Measurements from ENCODE around the gene SCRN1. TPM values are rescaled to one million over a fixed set of nuclear protein-coding genes. Genes with fewer than 3 reads are reported as not detected.

The SCRN1 gene, protein sequence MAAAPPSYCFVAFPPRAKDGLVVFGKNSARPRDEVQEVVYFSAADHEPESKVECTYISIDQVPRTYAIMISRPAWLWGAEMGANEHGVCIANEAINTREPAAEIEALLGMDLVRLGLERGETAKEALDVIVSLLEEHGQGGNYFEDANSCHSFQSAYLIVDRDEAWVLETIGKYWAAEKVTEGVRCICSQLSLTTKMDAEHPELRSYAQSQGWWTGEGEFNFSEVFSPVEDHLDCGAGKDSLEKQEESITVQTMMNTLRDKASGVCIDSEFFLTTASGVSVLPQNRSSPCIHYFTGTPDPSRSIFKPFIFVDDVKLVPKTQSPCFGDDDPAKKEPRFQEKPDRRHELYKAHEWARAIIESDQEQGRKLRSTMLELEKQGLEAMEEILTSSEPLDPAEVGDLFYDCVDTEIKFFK
- total RNA-seq, result 62.3 and 64.1 TPM in 2 replicates

DNA sequence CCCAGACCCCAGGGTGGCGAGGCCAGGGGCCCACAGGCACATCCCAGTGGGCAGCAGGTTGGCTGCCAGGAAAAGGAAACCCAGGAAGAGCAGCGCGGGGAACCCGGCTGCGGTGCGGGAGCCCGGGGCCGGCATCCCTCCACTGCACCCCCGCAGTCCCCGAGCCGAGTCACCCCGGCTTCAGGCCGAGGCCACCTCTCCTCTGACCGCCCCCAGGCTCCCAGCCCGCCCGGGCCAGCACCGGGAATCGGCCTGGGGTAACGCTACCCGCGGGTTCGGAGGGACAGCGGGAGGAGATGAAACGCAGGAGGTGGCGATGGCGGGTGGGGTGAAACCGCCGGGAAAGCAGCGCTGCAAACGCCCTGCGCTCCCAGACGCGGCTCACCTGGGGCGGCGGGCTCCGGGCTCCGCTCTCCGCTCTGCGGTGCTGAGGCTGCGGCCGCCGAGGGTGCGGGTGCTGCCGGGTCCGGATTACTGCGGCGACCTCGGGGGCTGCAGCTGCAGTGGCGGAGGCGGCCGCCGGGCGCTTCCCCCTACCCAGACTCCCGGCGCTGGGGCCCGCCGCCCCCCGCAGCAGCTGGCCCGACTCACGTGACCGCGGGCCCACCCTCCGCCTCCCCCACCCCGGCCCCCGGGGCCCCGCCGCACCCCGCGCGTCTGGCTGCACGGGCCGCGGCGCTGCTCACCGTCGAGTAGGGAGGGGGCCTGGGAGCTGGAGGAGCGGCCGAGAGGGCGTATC is at the start of gene SCRN1:
Gene SCRN1 (minus strand): TSS at position 545 of the 739 bp plus-strand sequence. CDS start 20,734 bp downstream, outside the sequence.
- peak; percentile 25 to 63 for DNase-seq (ENCODE audit: low read depth in 2 of 2)

DNA sequence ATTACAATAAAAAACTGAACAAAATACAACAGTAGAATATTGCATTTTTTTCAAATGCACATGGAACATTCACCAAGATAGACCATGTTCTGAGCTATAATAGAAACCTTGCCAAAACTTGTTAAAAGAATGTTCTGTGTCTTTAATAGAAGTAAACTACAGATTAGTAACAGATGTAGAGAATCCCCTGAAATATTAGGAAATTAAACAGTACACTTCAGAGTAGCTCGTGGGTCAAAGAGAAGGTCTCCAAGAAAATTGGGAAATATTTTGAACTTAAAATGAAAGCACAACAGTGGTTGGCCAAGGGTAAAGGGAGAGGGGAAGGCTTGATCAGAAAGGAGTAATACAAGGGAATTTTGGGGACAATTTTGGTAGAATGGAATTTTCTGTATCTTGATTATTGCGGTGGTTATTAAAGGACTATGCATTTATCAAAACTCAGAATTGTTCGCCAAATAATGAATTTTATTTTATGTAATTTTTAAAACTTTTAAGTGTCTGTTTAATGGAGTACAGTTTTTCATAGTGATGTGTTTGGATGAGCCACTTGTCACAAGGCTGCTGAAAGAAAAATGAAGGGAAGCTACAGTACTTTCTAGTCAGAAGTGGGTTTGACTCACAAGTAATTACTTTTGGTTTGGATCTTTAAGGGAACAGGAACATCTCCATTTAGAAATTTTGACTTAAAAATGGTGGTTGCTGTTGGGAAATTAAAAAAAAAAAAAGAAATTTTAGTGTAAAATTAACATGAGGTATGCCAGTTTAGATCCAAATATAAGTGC is 48.8 kb upstream of the SCRN1 start:
- no peak for DNase-seq (ENCODE audit: low read depth in 2 of 2)

DNA sequence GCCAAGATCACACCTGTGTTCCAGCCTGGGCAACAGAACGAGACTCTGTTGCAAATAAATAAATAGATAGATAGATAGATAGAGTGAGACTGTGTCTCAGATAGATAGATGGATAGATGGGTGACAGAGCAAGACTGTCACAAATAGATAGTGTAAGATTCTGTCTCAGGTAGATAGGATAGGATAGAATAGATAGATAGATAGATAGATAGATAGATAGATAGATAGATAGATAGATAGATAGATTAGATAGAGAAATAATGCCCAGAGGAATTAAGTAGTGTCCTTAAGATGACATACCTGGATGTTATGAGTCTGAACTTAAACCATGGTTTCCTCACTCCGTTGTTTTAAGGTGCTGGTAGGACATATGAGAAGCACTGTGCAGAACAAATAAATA is 46.6 kb upstream of the SCRN1 start:
- DNase-seq (ENCODE audit: low read depth in 2 of 2), result no peak

DNA sequence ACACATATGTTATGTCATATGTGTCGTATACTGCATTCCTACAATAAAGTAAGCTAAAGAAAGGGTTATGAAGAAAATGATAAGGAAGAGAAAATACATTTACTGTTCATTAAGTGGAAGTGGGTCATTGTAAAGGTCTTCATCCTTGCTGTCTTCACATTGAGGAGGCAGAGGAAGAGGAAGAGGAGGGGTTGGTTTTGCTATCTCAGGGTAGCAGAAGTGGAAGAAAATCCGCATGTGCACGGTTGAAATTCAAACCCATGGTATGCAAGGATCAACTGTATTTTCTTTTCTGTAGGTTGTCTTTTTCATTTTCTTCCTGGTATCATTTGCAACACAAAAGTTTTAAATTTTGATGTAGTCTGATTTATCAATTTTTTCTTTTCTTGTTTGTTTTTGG is 44.9 kb upstream of the SCRN1 start:
- no peak for DNase-seq (ENCODE audit: low read depth in 2 of 2)

DNA sequence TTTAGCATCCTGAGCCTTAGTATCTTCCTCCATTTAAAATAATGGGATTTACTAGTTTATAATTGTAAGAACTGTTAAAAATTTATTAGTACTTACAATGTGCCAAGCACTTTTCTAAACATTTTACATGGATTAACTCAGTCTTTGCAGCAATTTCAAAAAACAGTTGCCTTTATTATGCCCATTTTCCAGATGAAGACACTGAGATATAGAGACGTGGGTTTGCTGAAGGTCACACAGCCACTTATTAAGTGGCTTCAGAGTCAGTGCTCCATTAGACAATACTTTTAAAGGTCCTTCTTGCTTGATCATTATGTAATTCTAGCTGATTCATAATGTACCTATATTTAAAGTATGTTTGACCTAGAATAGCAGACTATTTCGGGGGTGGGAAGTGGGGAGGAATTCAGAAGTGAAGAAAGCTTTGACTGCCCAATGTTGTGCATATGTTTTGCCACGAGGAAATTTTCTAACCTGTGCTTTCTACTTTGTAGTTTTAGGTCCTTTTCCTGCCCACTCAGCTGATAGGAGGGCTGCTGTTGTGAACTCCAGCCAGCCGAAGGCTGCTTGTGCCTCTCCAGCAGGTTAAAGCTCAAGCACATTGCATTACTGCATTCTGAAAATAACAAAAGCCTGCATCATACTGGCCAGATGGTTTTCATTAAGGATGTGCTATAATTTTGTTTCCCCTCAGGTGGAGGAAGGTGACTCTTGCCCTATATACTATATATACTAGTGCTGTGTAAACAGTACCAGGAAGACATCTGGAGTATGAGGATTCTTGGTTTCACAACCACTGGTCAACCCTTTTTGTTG is 42.9 kb upstream of the SCRN1 start:
- DNase-seq (ENCODE audit: low read depth in 2 of 2), result peak; percentile 11 to 48

DNA sequence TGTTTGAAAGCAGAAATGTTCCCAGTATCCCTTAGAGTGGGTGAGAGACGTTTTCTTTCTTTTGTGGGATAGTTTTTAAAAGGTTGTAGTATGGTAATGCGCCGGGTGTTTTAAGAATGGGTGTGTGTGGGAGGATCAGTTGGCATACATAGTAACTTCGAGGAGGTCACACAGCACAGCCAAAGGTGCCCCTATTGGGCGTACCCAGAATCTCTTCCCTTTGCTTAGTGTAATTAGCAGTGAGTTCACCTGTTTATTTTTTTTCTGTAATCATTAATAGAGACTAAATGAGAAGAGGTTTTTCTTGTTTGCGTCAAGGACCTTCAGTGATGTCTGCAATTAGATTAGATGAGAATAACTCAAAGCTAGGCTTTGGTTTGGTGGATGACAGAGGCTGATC is 40.1 kb upstream of the SCRN1 start:
- no peak for DNase-seq (ENCODE audit: low read depth in 2 of 2)

DNA sequence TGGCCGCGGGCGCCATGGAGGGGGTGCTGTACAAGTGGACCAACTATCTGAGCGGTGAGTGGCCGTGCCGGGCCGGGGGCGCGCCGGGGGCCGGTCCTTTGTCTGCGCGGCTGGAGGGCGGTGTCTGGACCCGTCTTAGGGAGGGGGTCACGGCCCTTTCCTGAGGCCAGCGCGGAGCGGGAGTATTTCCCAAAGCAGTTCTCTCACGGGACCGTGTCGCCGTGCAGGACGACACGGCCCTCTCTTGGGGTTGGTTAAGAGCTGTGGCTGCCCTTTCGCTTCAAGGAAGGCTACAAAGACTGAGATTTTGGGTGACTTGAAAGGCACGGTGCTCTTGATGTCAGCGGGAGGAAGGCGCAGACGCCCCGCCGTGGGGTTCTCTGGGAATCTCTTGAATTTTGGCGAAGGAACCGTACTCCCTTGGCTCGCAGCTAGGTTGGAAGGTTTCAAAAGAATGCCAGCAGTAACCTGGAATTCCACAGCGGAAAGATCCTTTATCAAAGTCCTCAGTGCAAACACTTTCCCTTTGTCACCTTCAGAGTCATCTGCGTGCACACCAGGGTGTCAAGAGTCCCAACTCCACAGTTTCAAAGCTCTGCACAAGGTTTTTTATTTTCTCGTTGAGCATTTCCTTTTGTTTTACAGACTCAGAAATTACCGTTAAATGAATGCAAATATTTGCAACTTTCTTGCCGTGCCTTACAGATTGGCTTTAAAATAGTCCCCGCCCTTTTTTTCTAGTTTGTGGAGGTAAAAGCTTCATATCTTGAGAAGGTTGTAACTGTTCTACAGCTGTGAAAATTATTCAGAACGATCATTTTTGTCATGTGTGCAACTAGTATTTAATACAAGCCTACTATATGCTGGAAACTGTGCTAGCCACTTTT is 39.4 kb upstream of the SCRN1 start:
- DNase-seq (ENCODE audit: low read depth in 2 of 2), result peak; percentile 8 to 55

DNA sequence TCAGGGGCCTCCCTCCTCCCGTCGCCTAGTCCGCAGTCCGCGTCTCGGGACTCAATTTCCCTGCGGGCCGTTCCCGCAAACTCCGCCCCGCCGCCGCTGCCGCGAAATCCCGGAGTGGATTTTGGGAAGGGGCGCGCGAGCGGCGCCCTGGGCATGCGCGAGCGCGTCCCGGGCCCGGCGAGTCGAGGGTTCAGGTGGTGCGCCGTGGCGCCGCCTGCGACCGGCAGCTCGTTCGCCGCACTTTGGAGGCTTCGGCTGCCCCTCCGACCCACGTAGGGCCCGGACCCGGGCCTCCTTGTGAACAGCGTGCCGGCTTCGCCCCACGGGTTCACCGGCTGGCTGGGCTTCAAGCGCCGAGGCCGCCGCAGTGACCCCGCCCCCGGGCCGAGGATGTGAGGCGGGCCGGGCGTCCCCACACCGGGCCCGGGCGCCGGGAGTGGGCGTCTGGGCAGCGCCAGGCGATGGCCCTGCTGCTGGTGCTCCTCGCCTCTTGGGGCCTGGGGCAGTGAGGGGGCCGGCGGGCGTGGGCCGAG is 38.7 kb upstream of the SCRN1 start, which contains the start of gene PLEKHA8:
Gene PLEKHA8 (plus strand): TSS at position 197 of the 533 bp plus-strand sequence. CDS start 351 bp downstream, outside the sequence.
- peak; percentile 86 to 89 for DNase-seq (ENCODE audit: low read depth in 2 of 2)

DNA sequence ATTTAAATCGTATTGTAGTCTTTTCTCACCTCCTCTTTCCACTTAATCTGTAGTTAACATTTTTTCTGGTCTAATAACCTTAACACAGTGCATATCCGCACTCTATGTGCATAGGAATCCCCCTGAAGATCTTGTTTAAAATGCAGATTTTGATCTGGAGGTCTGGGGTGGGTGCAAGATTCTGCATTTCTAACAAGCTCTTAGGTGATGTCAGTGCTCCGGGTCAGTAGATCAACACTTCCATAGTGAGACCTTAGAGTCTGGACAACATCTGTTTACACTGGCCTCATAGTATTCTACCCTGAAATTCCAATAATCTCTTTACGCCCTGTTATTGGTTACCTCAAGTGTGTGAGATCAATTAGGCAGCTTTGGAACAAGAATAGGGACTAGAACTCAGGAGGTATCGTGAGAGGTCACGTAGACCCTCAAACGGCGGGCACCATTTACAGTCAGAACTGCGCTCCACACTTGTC is 38.2 kb upstream of the SCRN1 start:
- DNase-seq (ENCODE audit: low read depth in 2 of 2), result no peak

DNA sequence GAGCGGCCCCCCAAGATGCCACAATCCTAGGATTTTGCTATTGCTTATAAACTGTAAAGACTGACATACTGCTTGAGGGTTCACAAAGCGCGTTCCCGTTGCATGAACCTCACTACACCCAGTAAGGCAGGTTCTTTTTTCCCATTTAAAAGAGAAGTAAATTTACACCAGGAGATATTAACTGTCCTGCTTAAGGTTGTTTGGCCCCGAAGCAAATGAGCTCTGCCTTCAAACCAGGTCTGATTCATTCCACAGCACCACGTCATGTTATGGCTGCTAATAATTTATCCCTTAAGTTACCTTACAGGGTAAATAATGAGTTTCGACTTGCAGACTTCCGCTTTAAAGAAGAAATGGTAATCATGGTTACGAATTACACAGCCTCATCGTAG is 37.5 kb upstream of the SCRN1 start:
- peak; percentile 56 to 67 for DNase-seq (ENCODE audit: low read depth in 2 of 2)

DNA sequence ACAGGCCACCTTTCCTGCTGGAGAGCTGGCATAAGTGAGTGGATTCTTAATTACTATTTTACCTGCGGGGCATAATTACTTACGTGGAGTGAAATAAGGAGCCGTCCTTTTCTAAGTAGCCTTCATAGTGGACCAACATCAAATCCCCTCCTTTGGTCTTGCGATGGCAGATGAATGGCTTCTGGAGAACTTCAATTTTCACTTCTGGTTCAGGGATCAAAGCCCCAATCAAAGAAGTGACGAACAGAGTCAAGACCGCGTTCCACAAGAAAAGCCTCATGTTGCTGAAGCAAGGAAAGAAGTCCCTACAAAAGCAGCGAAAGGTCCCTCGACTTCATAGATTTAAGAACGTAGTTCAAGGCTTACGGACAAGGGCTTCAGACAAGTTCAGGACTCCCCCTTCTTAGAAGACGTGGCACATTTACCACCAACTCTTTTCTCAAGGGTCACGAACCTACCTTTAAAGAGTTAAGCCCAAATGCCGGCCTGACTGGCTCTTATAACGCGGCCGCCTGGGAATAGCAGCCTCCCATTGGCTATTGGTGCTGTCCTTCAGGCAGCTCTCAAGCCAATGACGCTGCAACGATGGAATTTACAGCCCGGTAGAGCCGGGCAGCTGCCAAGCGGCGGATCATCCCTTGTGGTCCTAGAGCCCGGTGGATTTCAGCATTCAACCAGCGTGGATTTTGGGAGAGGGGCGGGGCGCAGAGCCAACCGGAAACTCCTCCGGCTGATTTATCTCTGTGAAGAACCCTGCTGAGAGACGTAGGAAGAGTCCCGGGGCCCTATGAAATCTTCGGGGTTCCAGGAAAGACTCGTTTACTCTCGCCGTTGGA is 36.8 kb upstream of the SCRN1 start, which contains the start of gene FKBP14:
Gene FKBP14 (minus strand): TSS at position 474 of the 836 bp plus-strand sequence. CDS start 194 bp downstream, at position 280.
- peak; percentile 99 to 100 for DNase-seq (ENCODE audit: low read depth in 2 of 2)

DNA sequence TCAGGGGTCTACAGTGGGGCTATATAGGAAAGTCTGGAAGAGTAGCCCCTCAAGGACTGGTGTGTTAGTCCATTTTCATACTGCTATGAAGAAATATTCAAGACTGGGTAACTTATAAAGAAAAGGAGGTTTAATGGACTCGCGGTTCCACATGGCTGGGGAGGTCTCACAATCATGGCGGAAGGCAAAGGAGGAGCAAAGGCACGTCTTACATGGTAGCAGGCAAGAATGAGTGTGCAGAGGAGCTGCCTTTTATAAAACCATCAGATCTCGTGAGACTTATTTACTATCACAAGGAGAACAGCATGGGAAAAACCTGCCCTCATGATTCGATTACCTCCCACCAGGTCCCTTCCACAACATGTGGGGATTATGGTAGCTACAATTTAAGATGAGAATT is 33.9 kb upstream of the SCRN1 start:
- DNase-seq (ENCODE audit: low read depth in 2 of 2), result no peak

DNA sequence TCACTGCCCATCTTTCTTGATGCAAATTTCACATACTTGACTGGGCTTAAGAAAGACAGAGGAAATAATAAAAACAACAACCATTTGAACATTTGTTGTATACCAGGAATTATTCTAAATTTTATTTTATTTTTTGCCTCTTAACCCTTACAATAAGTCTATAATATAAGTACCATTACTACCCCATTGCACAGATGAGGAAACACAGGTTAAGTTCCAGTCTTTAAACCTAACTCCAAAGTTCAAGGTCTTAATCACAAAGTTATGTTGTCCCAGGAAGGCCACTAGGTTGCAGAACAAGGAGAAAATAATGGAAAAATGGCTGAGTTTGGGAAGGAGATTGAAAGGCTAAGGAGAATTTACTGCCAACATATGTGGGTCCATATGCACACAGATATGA is 33.4 kb upstream of the SCRN1 start:
- no peak for DNase-seq (ENCODE audit: low read depth in 2 of 2)

DNA sequence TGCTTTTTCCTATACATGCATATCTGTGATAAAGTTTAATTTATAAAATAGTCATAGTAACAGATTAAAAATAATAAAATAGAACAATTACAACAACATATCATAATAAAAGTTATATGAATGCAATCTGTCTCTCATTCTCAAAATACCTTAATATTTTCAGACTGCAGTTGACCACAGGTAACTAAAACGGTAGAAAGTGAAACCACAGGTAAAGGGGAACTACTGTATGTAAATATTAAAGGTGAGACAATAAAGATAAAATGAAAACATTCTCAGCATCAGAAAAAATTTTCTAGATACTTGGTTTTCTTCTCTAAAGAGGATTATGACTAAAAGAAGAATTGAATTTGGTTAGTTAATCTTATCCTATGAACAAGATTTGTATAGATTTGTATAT is 30.9 kb upstream of the SCRN1 start:
- no peak for DNase-seq (ENCODE audit: low read depth in 2 of 2)

DNA sequence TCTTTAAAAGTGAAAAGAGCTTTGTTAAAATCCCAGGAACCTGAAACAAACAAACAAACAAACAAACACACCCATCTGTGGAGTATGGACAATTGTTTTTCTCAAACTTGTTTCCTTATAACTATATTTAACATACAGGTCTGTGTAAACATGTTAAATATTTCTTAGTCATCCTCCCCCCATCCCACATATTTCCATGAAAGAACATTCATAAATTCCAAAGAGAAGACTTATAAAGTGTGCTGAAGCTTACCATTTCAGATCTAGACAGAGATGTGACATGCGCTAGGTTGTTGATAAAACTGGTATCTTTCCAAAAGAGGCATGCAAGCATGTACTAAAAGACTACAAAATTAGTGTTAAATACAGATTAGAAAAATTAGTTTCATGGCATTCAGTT is 30.4 kb upstream of the SCRN1 start:
- no peak for DNase-seq (ENCODE audit: low read depth in 2 of 2)

DNA sequence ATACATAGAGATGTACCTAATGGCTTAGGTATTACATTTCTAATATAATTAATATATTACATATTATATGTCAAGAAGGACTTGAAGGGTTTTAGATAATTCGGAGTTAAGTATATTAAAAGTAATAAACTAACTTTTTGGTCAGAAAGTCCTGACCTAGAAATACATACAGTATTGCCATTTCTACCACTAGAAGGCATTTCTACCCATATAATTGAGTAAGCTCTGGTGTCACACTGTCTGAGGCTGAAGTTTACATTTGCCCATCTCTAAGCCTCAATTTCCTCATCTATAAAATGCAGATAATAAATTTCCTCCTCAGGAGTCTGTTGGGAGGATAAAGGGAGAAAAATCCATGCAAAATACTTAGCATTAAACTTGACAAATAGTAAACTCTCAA is 29.8 kb upstream of the SCRN1 start:
- no peak for DNase-seq (ENCODE audit: low read depth in 2 of 2)

DNA sequence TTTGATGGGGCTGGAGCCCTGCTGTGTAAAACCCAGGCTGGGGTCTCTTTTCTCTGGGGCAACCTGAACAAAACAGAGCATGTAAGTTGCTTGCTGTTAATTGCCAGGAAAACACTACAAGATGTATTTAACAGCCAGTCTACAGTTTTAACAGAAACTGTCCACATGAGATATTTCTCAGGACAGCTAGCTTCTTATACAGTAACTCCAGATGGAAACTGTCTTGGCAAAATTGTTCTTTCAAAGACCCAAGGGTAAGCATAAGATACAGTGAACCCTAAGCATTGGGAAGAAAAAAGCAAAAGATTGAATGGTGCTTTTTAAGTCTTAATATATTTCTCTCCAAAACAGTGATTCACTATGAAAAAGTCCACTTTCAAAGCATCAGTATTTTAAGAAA is 28.9 kb upstream of the SCRN1 start:
- DNase-seq (ENCODE audit: low read depth in 2 of 2), result no peak

DNA sequence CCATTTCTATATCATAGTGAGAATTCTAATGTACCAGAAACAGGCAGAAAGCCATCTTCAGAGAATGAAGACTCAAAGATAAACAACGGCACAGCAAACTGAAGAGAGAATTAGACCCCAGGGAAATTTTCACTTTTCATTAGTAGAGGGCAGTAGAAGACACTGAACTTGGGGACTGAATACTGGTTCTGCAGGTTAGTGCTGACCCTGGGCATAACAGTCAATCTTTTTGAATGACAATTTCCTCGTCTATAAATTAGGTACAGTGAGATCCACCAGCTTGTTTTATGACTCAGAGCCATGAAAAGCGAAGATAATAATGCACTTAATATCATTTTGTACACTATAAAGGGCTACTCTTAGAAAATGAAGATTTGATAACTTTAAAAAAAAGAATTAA is 23.2 kb upstream of the SCRN1 start:
- DNase-seq (ENCODE audit: low read depth in 2 of 2), result no peak

DNA sequence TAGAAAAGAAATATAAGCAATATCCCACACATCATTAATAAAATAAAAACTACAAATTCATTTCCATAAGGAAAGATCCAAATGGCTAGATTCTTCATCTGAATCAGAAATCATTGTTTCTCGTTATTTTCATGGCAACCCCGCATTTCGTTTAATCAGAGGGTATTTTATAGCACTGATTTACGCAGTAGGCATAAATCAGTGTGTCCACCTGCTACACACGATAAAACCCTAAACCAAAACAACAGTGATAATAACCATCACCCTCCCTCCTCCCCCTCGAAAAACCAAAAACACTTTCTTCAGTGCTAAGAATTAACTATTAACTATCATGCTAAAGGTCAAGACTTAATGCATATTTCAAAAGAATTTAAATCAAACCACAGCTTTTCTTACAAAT is 20.4 kb upstream of the SCRN1 start:
- DNase-seq (ENCODE audit: low read depth in 2 of 2), result no peak
